GM21360 (cell line): ENCODE data around the gene KIF23.

ENCODE experiments used
- ATAC-seq: cut with Tn5 transposase; IDR thresholded peaks from one replicate; pipeline ENCODE4 v1.9.1; 2021; ENCODE audit warnings: mild to moderate bottlenecking, moderate library complexity; ENCODE audit not compliant: unreplicated experiment

Gene KIF23

GRCh38 chr15:69394556-69395282 is 19.4 kb upstream of the KIF23 start:
- peak; percentile 57 for ATAC-seq

GRCh38 chr15:69395460-69395859 is 18.7 kb upstream of the KIF23 start:
- no peak for ATAC-seq

- no peak for ATAC-seq
These were observed 18.2 kb upstream of the KIF23 start for GRCh38 chr15:69395991-69396390.

GRCh38 chr15:69398491-69398891 is 15.7 kb upstream of the KIF23 start:
- ATAC-seq, result no peak

- no peak for ATAC-seq
These were observed 13.3 kb upstream of the KIF23 start for GRCh38 chr15:69400850-69401249.

- ATAC-seq, result no peak
These were observed 11.3 kb upstream of the KIF23 start for GRCh38 chr15:69402816-69403215.

GRCh38 chr15:69403594-69403993 is 10.6 kb upstream of the KIF23 start:
- ATAC-seq, result no peak

GRCh38 chr15:69405110-69405509 is 9.0 kb upstream of the KIF23 start:
- ATAC-seq, result no peak

GRCh38 chr15:69407719-69408400 is 6.3 kb upstream of the KIF23 start:
- no peak for ATAC-seq

- no peak for ATAC-seq
These were observed 5.3 kb upstream of the KIF23 start for GRCh38 chr15:69408841-69409240.

GRCh38 chr15:69410248-69410874 is 3.8 kb upstream of the KIF23 start:
- no peak for ATAC-seq

- no peak for ATAC-seq
These were observed 1.9 kb upstream of the KIF23 start for GRCh38 chr15:69412274-69412673.

GRCh38 chr15:69412701-69413100 is 1.4 kb upstream of the KIF23 start:
- ATAC-seq, result no peak

GRCh38 chr15:69414701-69415167 is 585 bp downstream of the KIF23 start:
- ATAC-seq, result peak; percentile 27

- ATAC-seq, result no peak
These were observed 1.2 kb downstream of the KIF23 start for GRCh38 chr15:69415381-69415780.

GRCh38 chr15:69417581-69417980 is 3.4 kb downstream of the KIF23 start:
- no peak for ATAC-seq

- ATAC-seq, result no peak
These were observed 7.3 kb downstream of the KIF23 start for GRCh38 chr15:69421498-69421897.

GRCh38 chr15:69422336-69422895 is 8.3 kb downstream of the KIF23 start:
- ATAC-seq, result no peak

- ATAC-seq, result no peak
These were observed 9.9 kb downstream of the KIF23 start for GRCh38 chr15:69424001-69424400.

GRCh38 chr15:69424748-69425413 is 10.7 kb downstream of the KIF23 start:
- ATAC-seq, result no peak

- no peak for ATAC-seq
These were observed 19.7 kb downstream of the KIF23 start for GRCh38 chr15:69433831-69434230.
